Transverse colon (tissue), 3 donors: ENCODE data around the gene HS3ST4.

Experiments
- POLR2A ChIP-seq: fragments of 450-650 bp; IDR thresholded peaks from one replicate; pipeline ENCODE4 v1.6.1; 2016; ENCODE audit warnings: antibody characterized with exemption, mild to moderate bottlenecking, moderate library complexity
- TF ChIP-seq, protein P1 (sequence below), 5 experiments: fragments of 200-600 bp in 3 of 5; fragments of 450-650 bp in 2 of 5; sonication (generic) in 3 of 5; IDR thresholded peaks; 1 replicate in 2 of 5; 2 replicates in 3 of 5; pipeline ENCODE4 v1.5.1; 2016 to 2017; ENCODE audit warnings: antibody characterized with exemption in 5 of 5, inconsistent platforms in 3 of 5, mild to moderate bottlenecking in 2 of 5, moderate library complexity in 1 of 5

DNA sequence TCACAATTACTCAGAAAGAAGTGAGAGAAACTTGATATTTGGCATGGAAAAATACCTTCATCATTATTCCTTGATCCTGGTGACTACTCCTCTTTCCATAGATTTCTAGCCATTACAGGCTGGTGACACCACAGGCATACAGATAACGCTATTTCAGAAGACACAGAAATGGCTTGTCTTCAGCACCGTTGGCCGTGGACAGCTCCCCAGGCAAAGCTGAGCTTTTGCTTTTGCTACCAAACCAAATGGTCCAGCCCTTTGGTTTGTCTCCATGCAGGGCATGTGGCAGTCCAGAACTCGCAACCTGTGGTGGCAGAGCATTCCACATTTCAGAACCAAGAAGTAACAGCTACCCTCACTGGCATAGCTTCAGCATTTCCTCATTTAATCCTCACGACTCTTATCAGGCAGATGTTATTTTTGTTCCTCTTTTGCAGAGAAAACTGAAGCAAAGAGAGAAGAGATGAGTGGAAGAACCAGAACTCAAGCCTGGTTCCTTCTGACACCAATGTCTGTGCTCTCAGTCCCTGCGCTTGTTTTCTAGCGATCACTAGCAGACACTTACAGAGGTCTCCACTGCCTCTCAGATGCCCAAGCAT is 55.5 kb downstream of the HS3ST4 start:
- TF ChIP-seq, protein P1, sequence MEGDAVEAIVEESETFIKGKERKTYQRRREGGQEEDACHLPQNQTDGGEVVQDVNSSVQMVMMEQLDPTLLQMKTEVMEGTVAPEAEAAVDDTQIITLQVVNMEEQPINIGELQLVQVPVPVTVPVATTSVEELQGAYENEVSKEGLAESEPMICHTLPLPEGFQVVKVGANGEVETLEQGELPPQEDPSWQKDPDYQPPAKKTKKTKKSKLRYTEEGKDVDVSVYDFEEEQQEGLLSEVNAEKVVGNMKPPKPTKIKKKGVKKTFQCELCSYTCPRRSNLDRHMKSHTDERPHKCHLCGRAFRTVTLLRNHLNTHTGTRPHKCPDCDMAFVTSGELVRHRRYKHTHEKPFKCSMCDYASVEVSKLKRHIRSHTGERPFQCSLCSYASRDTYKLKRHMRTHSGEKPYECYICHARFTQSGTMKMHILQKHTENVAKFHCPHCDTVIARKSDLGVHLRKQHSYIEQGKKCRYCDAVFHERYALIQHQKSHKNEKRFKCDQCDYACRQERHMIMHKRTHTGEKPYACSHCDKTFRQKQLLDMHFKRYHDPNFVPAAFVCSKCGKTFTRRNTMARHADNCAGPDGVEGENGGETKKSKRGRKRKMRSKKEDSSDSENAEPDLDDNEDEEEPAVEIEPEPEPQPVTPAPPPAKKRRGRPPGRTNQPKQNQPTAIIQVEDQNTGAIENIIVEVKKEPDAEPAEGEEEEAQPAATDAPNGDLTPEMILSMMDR (IDR thresholded peaks at IDR 0.05): no peak
- no peak for TF ChIP-seq POLR2A
